Keratinocyte (primary cell): Measurements from ENCODE around the gene IRF4.

Source experiments
- CTCF ChIP-seq, 3 experiments: IDR thresholded peaks in 1 of 3; conservative IDR thresholded peaks in 1 of 3; optimal IDR thresholded peaks in 1 of 3; 2 replicates in 2 of 3; 3 replicates in 1 of 3; pipeline versions ENCODE3 to v1.5.1; 2011; ENCODE audit warnings: low read length in 3 of 3, mild to moderate bottlenecking in 3 of 3, moderate library complexity in 2 of 3, control low read depth in 1 of 3, inconsistent platforms in 1 of 3; ENCODE audit not compliant: insufficient read depth in 2 of 3; ENCODE audit errors: extremely low read depth in 1 of 3
- EZH2 ChIP-seq: IDR thresholded peaks from one replicate; pipeline ENCODE4 v1.6.1; 2012; ENCODE audit warnings: inconsistent platforms, mild to moderate bottlenecking, low read length, moderate library complexity

GRCh38 chr6:386688-387266 is 4.8 kb upstream of the IRF4 start:
- TF ChIP-seq EZH2 (no peak), CTCF (optimal IDR thresholded peaks at IDR 0.05 in 1 of 3, IDR thresholded peaks at IDR 0.05 in 1 of 3, conservative IDR thresholded peaks at IDR 0.05 in 1 of 3; ENCODE audit: extremely low read depth in 1 of 3, insufficient read depth in 2 of 3, low read length in 3 of 3) (no peak)
